ENCODE results near the gene PPM1M. TPM values are rescaled to one million over a fixed set of nuclear protein-coding genes. Genes with fewer than 3 reads are reported as not detected.

The PPM1M gene
- total and polyA plus RNA-seq, 8 donors = 7.9 to 44.9 (median 15.8) TPM

- H3K36me3 ChIP-seq = peaks cover 0 to 38% (median 35%) of the 10 kb centered on the region in 4 donors
- intact Hi-C loops (cut with DNase I; ENCODE audit: low total_unique reads) = no loop called here
- no peak for DNase-seq
- H3K27me3 ChIP-seq = no peaks in the 10 kb centered on the region
- H3K4me1 ChIP-seq = peaks cover 20 to 47% (median 29%) of the 10 kb centered on the region in 4 donors
- H3K4me3 ChIP-seq = peak overlapping the region; percentile 59 to 65 (median 62)
- TF ChIP-seq CTCF (IDR thresholded peaks at IDR 0.05) (no peak), EP300 (IDR thresholded peaks at IDR 0.05) (no peak), POLR2A (IDR thresholded peaks at IDR 0.05) (no peak), POLR2AphosphoS5 (IDR thresholded peaks at IDR 0.05) (no peak)
- H3K9me3 ChIP-seq = no peaks in the 10 kb centered on the region
- peak overlapping the region; percentile 71 to 93 (median 89) for H3K27ac ChIP-seq
- WGBS, 5 donors = 18 to 39% (median 29%) methylated on average over 8 of the region's 8 CpGs
These were observed 683 bp downstream of the PPM1M start for GRCh38 chr3:52246264-52246620.

DNA sequence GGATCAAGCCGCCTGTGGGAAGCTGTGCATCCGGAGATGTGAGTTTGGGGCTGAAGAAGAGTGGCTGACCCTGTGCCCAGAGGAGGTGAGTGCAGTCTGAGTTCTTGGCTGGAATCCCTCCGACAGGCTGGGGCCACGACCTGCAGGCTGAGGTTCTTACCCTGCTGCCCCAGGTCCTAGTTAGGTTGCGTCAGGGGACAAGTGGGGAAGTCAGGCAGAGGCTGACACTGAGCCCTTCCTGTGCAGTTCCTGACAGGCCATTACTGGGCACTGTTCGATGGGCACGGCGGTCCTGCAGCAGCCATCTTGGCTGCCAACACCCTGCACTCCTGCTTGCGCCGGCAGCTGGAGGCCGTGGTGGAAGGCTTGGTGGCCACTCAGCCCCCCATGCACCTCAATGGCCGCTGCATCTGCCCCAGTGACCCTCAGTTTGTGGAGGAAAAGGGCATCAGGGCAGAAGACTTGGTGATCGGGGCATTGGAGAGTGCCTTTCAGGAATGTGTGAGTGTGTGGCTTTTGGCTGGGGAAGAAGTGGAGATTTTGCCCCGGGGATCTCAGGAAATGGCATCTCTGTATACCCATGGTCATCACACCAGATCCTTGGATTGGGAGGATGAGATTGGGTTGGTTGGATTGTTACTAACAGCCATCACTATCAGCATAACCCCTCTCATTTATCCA lies 1.3 kb downstream of the PPM1M start:
- no peaks in the 10 kb centered on the region for H3K27me3 ChIP-seq
- H3K4me1 ChIP-seq = peaks cover 20 to 53% (median 29%) of the 10 kb centered on the region in 4 donors
- intact Hi-C loops (cut with DNase I; ENCODE audit: low total_unique reads) = no loop called here
- TF ChIP-seq CTCF (IDR thresholded peaks at IDR 0.05) = no peak
- no peak for TF ChIP-seq POLR2AphosphoS5 (IDR thresholded peaks at IDR 0.05)
- TF ChIP-seq EP300 (IDR thresholded peaks at IDR 0.05) = no peak
- TF ChIP-seq POLR2A (IDR thresholded peaks at IDR 0.05) = no peak
- WGBS, 5 donors = 82 to 92% (median 84%) methylated on average over 7 to 14 of the region's 14 CpGs
- no peaks in the 10 kb centered on the region for H3K9me3 ChIP-seq
- H3K36me3 ChIP-seq = peaks cover 2 to 44% (median 42%) of the 10 kb centered on the region in 4 donors
- no peak for DNase-seq
- H3K27ac ChIP-seq = peak overlapping the region in 4 of 5 donors; percentile 80 to 93 (median 90)
- H3K4me3 ChIP-seq = peak overlapping the region in 3 of 4 donors; percentile 59 to 65 (median 62)

DNA sequence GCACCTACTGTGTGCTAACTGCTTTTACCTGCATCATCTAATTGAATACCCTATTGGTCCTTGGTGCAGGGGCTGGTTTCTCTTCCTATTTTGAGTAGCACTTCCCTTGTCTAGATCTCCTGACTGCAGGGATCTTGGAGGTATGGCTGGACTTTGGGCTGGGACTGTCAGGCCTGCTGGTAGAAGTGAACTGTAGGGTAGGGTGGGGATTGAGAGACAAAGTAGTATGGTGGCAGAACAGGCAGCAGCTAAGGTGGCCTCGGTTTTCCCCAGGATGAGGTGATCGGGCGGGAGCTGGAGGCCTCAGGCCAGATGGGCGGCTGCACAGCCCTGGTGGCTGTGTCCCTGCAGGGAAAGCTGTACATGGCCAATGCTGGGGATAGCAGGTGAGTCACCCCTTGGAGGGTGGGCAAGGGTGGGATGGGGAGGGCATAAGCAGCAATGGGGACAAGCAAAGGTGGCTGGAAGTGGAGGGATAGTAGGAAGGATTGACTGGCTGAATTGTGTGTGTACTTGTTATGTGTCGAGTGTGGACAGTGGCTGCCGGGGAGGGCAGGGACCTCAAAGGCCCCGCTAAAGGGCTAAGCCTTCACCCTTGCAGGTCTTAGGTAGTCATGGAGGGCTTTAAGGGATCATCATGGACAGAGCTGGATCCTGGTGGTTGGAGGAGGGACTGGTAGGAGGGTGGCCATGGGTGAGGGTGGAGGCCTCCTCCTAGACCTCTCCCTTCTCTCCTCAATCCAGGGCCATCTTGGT lies 2.0 kb downstream of the PPM1M start:
- Histone ChIP-seq H3K27ac (peak overlapping the region in 3 of 5 donors; percentile 89 to 93 (median 90)), H3K4me3 (peak overlapping the region in 2 of 4 donors; percentile 59 to 65), H3K36me3 (peaks cover 7 to 52% (median 48%) of the 10 kb centered on the region in 4 donors), H3K4me1 (peaks cover 20 to 56% (median 31%) of the 10 kb centered on the region in 4 donors), H3K27me3 (no peaks in the 10 kb centered on the region), H3K9me3 (no peaks in the 10 kb centered on the region)
- DNase-seq = no peak
- intact Hi-C loops (cut with DNase I; ENCODE audit: low total_unique reads) = no loop called here
- 91 to 96% (median 95%) methylated on average over 7 of the region's 7 CpGs for WGBS, 5 donors
- no peak for TF ChIP-seq POLR2A (IDR thresholded peaks at IDR 0.05)
- TF ChIP-seq EP300 (IDR thresholded peaks at IDR 0.05) = no peak
- TF ChIP-seq CTCF (IDR thresholded peaks at IDR 0.05) = no peak
- no peak for TF ChIP-seq POLR2AphosphoS5 (IDR thresholded peaks at IDR 0.05)

- Histone ChIP-seq H3K9me3 (no peaks in the 10 kb centered on the region), H3K4me3 (no peak overlapping the region), H3K27me3 (no peaks in the 10 kb centered on the region), H3K4me1 (peaks cover 20 to 60% (median 35%) of the 10 kb centered on the region in 4 donors), H3K27ac (peak overlapping the region in 2 of 5 donors; percentile 13 to 14), H3K36me3 (peaks cover 10 to 57% (median 54%) of the 10 kb centered on the region in 4 donors)
- TF ChIP-seq EP300 (IDR thresholded peaks at IDR 0.05) (no peak), POLR2A (IDR thresholded peaks at IDR 0.05) (no peak), POLR2AphosphoS5 (IDR thresholded peaks at IDR 0.05) (no peak), CTCF (IDR thresholded peaks at IDR 0.05) (no peak)
- WGBS, 5 donors = 91 to 95% (median 93%) methylated on average over 3 to 10 of the region's 10 CpGs
- no peak for DNase-seq
- intact Hi-C loops (cut with DNase I; ENCODE audit: low total_unique reads) = no loop called here
These were observed 2.6 kb downstream of the PPM1M start for GRCh38 chr3:52248165-52248541.

Measured in stomach (tissue), 9 donors.